GM23248 (cell line): ENCODE measurements around the gene TMEM150B.

Source experiments
- EZH2 ChIP-seq: fragments of 200-600 bp; sonication (generic); IDR thresholded peaks from 2 replicates; pipeline ENCODE4 v1.6.1; 2018; ENCODE audit warnings: antibody characterized with exemption, mild to moderate bottlenecking; ENCODE audit not compliant: insufficient read depth, poor library complexity, severe bottlenecking
- EZH2phosphoT487 ChIP-seq: fragments of 200-600 bp; sonication (generic); IDR thresholded peaks from 2 replicates; pipeline ENCODE4 v1.6.1; 2018; ENCODE audit warnings: antibody characterized with exemption, moderate library complexity, mild to moderate bottlenecking, low read depth; ENCODE audit not compliant: insufficient read depth

GRCh38 chr19:55350620-55351315 is 25.6 kb upstream of the TMEM150B start:
- TF ChIP-seq EZH2 (no peak), EZH2phosphoT487 (no peak)
